Esophagus (tissue), 2 donors: ENCODE measurements around the gene MAN1C1. TPM values are rescaled to one million over a fixed set of nuclear protein-coding genes. Genes with fewer than 3 reads are reported as not detected.

Experiments
- H3K27ac ChIP-seq, 2 donors: one replicate each; pipeline ENCODE4 v1.5.1; 2013; ENCODE audit warnings: low read depth in 2 of 2, mild to moderate bottlenecking in 2 of 2, inconsistent platforms in 1 of 2, low read length in 1 of 2, moderate library complexity in 1 of 2
- H3K27me3 ChIP-seq, 2 donors: one replicate each; pipeline ENCODE4 v1.6.1; 2013; ENCODE audit warnings: low read length in 2 of 2, control low read depth in 1 of 2, mild to moderate bottlenecking in 1 of 2; ENCODE audit not compliant: insufficient read depth in 2 of 2, control insufficient read depth in 1 of 2
- H3K36me3 ChIP-seq, 2 donors: one replicate each; pipeline ENCODE4 v1.6.1; 2013; ENCODE audit warnings: low read length in 1 of 2; ENCODE audit not compliant: control insufficient read depth in 2 of 2, insufficient read depth in 2 of 2
- H3K4me1 ChIP-seq, 2 donors: one replicate each; pipeline ENCODE4 v1.6.1; 2013; ENCODE audit warnings: low read length in 1 of 2; ENCODE audit not compliant: control insufficient read depth in 2 of 2, insufficient read depth in 2 of 2
- H3K4me3 ChIP-seq, 2 donors: one replicate each; pipeline ENCODE4 v1.5.1; 2013; ENCODE audit warnings: low read length in 2 of 2, mild to moderate bottlenecking in 2 of 2, low read depth in 1 of 2, moderate library complexity in 1 of 2
- H3K9me3 ChIP-seq, 2 donors: one replicate each; pipeline ENCODE4 v1.6.1; 2013; ENCODE audit warnings: mild to moderate bottlenecking in 2 of 2, low read depth in 1 of 2, low read length in 1 of 2, moderate library complexity in 1 of 2; ENCODE audit not compliant: control insufficient read depth in 2 of 2, insufficient read depth in 1 of 2
- WGBS, 2 donors: extraction: QIAGEN DNeasy Blood & Tissue Kit; methylation state at CpG; one replicate each; pipeline ENCODE4 v1.1.7; 2013; 5-methylcytosine and 5-hydroxymethylcytosine counted together
- polyA plus RNA-seq, 2 donors: library from polyadenylated mRNA; stranded (reverse); fragments of 200-250 nt; gene quantifications; one replicate each; pipeline ENCODE4 v1.2.3, GENCODE V29; 2013
- donor health status: healthy with polysubstance abuse.
- donor health status: Bipolar disorder and iron deficiency.

The MAN1C1 gene
- polyA plus RNA-seq, 2 donors, result 2.4 to 3.7 TPM

- H3K4me3 ChIP-seq, result no peak overlapping the region
- peaks cover 0 to 7% of the 10 kb centered on the region in 2 donors for H3K4me1 ChIP-seq
- H3K36me3 ChIP-seq, result no peaks in the 10 kb centered on the region
- H3K9me3 ChIP-seq, result no peaks in the 10 kb centered on the region
- WGBS, 2 donors, result 86 to 87% methylated on average over 5 of the region's 5 CpGs
- no peak overlapping the region for H3K27ac ChIP-seq
- no peaks in the 10 kb centered on the region for H3K27me3 ChIP-seq
Measured at GRCh38 chr1:25716320-25716719, 99.7 kb downstream of the MAN1C1 start.

- whole genome bisulfite sequencing, 2 donors, result 97 to 98% methylated on average over 2 of the region's 2 CpGs
- Histone ChIP-seq H3K27me3 (no peaks in the 10 kb centered on the region), H3K36me3 (no peaks in the 10 kb centered on the region), H3K27ac (no peak overlapping the region), H3K9me3 (no peaks in the 10 kb centered on the region), H3K4me3 (no peak overlapping the region), H3K4me1 (peaks cover 0 to 7% of the 10 kb centered on the region in 2 donors)
Measured at GRCh38 chr1:25718732-25719131, 102.1 kb downstream of the MAN1C1 start.

GRCh38 chr1:25720624-25721023, 104.0 kb downstream of the MAN1C1 start:
- H3K27me3 ChIP-seq, result no peaks in the 10 kb centered on the region
- H3K4me3 ChIP-seq, result no peak overlapping the region
- WGBS, 2 donors, result 89 to 93% methylated on average over 5 of the region's 5 CpGs
- H3K27ac ChIP-seq, result no peak overlapping the region
- H3K4me1 ChIP-seq, result peaks cover 0 to 10% of the 10 kb centered on the region in 2 donors
- no peaks in the 10 kb centered on the region for H3K36me3 ChIP-seq
- H3K9me3 ChIP-seq, result no peaks in the 10 kb centered on the region

- Histone ChIP-seq H3K27ac (no peak overlapping the region), H3K36me3 (no peaks in the 10 kb centered on the region), H3K4me1 (peaks cover 6 to 27% of the 10 kb centered on the region in 2 donors), H3K27me3 (no peaks in the 10 kb centered on the region), H3K9me3 (no peaks in the 10 kb centered on the region), H3K4me3 (no peak overlapping the region)
- 80 to 85% methylated on average over 4 of the region's 4 CpGs for WGBS, 2 donors
Measured at GRCh38 chr1:25723250-25723880, 106.8 kb downstream of the MAN1C1 start.

DNA sequence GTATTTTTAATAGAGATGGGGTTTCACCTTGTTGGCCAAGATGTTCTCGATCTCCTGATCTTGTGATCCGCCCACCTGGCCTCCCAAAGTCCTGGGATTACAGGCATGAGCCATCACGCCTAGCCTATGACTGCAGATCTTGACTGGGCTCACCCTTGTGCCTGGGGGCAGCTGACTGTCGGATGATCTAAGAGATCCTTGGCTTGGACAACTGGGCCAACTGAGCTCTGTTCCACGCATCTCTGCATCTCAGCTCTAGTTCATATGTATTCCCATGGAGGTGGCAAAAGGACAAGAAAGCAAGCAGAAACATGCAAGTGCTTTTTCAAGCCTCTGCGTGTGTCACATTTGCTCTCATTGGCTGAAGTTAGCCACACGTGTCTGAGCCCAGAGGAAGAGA, 107.6 kb downstream of the MAN1C1 start:
- no peaks in the 10 kb centered on the region for H3K9me3 ChIP-seq
- H3K4me1 ChIP-seq, result peaks cover 9 to 28% of the 10 kb centered on the region in 2 donors
- H3K36me3 ChIP-seq, result no peaks in the 10 kb centered on the region
- no peak overlapping the region for H3K27ac ChIP-seq
- H3K4me3 ChIP-seq, result no peak overlapping the region
- no peaks in the 10 kb centered on the region for H3K27me3 ChIP-seq
- WGBS, 2 donors, result 55 to 69% methylated on average over 7 of the region's 7 CpGs

DNA sequence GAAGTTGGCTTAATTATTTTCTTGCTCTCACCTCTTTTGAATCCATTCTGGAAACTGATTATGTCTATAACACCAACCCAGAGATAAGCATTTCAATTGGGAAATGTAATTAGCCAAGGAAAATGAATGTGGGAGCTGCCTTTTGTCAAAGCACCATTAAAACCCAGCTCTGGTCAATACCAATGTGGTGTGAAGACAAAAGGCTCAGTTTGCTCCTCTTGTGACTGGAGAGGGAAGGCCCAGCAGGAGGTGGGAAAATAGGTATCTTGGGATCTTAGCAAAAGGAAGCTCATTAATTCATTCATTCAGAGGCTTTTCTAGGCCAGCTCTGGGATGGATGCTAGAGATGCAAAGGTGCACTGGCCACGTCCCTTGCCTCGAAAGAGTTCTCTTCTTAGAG, 108.4 kb downstream of the MAN1C1 start:
- Histone ChIP-seq H3K9me3 (no peaks in the 10 kb centered on the region), H3K27me3 (no peaks in the 10 kb centered on the region), H3K27ac (peak overlapping the region in 1 of 2 donors; percentile 27), H3K4me3 (no peak overlapping the region), H3K4me1 (peaks cover 9 to 28% of the 10 kb centered on the region in 2 donors), H3K36me3 (no peaks in the 10 kb centered on the region)
- 89 to 99% methylated on average over 2 of the region's 2 CpGs for WGBS, 2 donors

GRCh38 chr1:25725482-25725881, 108.9 kb downstream of the MAN1C1 start:
- Histone ChIP-seq H3K4me3 (no peak overlapping the region), H3K4me1 (peaks cover 9 to 28% of the 10 kb centered on the region in 2 donors), H3K27ac (no peak overlapping the region), H3K9me3 (no peaks in the 10 kb centered on the region), H3K36me3 (no peaks in the 10 kb centered on the region), H3K27me3 (no peaks in the 10 kb centered on the region)
- 95 to 96% methylated on average over 8 of the region's 8 CpGs for WGBS, 2 donors

DNA sequence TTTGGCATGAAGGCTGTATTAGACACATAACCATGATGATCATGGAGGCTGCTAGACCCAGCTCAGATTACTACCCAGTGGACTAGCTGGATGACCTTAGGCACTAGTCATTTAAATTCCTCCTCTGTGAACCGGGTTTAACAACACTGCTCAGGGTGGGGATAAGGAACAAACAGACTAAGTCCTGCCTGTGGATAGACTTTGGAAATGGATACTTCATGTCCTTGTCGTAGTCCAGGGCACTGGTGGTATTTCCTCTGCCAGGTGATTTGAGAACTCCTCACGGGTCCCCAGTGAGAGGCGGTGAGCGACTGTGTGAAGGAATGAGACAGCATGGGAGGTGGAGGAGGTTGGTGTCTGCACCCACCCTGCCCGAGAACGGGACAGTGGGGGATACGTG, 110.5 kb downstream of the MAN1C1 start:
- H3K9me3 ChIP-seq, result no peaks in the 10 kb centered on the region
- H3K36me3 ChIP-seq, result no peaks in the 10 kb centered on the region
- no peaks in the 10 kb centered on the region for H3K27me3 ChIP-seq
- 74 to 76% methylated on average over 8 of the region's 8 CpGs for WGBS, 2 donors
- peaks cover 9 to 28% of the 10 kb centered on the region in 2 donors for H3K4me1 ChIP-seq
- peak overlapping the region in 1 of 2 donors; percentile 26 for H3K27ac ChIP-seq
- H3K4me3 ChIP-seq, result no peak overlapping the region

- 37 to 38% methylated on average over 12 of the region's 12 CpGs for WGBS, 2 donors
- H3K4me1 ChIP-seq, result peaks cover 9 to 28% of the 10 kb centered on the region in 2 donors
- no peak overlapping the region for H3K4me3 ChIP-seq
- H3K36me3 ChIP-seq, result no peaks in the 10 kb centered on the region
- peak overlapping the region; percentile 24 to 36 for H3K27ac ChIP-seq
- no peaks in the 10 kb centered on the region for H3K27me3 ChIP-seq
- no peaks in the 10 kb centered on the region for H3K9me3 ChIP-seq
Measured at GRCh38 chr1:25727635-25728286, 111.2 kb downstream of the MAN1C1 start.
